ENCODE measurements around the gene EEFSEC. TPM values are rescaled to one million over a fixed set of nuclear protein-coding genes. Genes with fewer than 3 reads are reported as not detected.

The EEFSEC gene
- total and polyA plus RNA-seq, 2 of the 8 experiments (the other 6 are each of a cell fraction or from before 2014, with no cell fraction given) = 13.1 to 19.8 TPM

DNA sequence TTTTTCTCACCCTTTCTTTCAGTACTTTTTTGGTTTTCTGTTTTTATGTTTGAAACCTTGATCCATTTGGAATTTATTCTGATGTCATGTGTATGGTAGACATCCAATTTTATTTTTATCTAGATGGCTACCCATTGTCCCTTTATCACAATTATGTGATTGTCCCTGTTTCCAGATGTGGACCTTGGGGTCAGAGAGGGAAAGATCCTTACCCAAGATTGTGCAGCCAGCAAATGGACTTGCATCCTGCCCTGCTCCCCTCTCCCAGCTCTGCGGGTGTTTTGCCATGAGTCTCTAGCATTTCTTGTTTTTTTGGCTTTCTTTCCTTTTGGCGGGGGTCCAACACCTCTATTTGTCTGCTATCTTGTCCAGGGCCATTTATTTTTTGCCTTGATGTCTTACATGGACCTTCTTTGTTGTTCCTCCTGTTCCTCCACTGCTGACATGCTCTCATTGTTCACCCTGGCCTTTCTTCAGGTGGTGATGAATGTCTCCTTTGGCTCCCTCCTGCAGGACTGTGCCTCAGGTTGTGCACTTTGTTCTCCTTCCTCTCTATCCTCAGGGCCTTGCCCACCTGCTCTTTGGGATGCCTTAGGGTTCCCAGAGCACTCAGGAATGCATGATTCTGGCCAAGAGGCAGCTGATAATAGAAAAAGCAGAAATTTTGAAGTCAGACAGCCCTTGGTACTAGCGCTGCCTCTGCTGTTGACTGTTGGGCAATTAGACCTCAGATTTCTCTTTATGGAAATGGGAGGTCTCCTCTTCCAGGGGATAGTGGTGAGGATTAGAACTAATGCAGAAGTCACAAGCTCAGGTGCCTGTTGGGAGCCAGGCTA lies 84.3 kb downstream of the EEFSEC start:
- Histone ChIP-seq H2BK120ac (replicated peaks; ENCODE audit: low read depth, low read length) (no peak overlapping the region), H3K9ac (replicated peaks in 1 of 4; ENCODE audit: extremely low read depth in 1 of 4, low read depth in 3 of 4, low read length in 3 of 4) (no peak overlapping the region), H2BK15ac (ENCODE audit: low read length) (no peak overlapping the region), H3K23ac (ENCODE audit: insufficient read length) (no peak overlapping the region), H4K8ac (ENCODE audit: extremely low read depth, insufficient read depth, low read length) (no peak overlapping the region), H2BK20ac (ENCODE audit: low read length) (no peak overlapping the region), H3K79me1 (ENCODE audit: low read depth, low read length) (peaks cover 5% of the 10 kb centered on the region; the same call in 1 of the 2 replicates), H3K18ac (ENCODE audit: extremely low read depth, low read length) (no peak overlapping the region), H4K20me1 (replicated peaks in 1 of 2; ENCODE audit: control insufficient read depth in 1 of 2, insufficient read depth in 2 of 2, low read length in 2 of 2) (no peaks in the 10 kb centered on the region), H3K4me1 (replicated peaks in 1 of 4; ENCODE audit: control insufficient read depth in 3 of 4, insufficient read depth in 4 of 4, low read length in 3 of 4) (peaks cover 0 to 5% (median 0%) of the 10 kb centered on the region in 4 experiments; a peak in 1 of 7 replicates), H2AFZ (ENCODE audit: low read length) (no peak overlapping the region), H3K27ac (ENCODE audit: low read depth, low read length) (no peak overlapping the region), H3K27me3 (replicated peaks in 1 of 4; ENCODE audit: control insufficient read depth in 3 of 4, extremely low read depth in 1 of 4, insufficient read depth in 3 of 4, low read length in 3 of 4) (no peaks in the 10 kb centered on the region), H3K79me2 (ENCODE audit: control insufficient read depth in 1 of 2, insufficient read depth in 2 of 2, low read length in 2 of 2) (no peaks in the 10 kb centered on the region), H4K5ac (ENCODE audit: insufficient read length, low read depth, low read length) (no peak overlapping the region), H3K4me3 (ENCODE audit: extremely low read depth in 1 of 4, insufficient read depth in 2 of 4, low read depth in 3 of 4, low read length in 4 of 4) (no peak overlapping the region), H2AK5ac (ENCODE audit: low read depth, low read length) (0 out of 2 replicates have a peak overlapping the region, but pooled peaks have one; percentile 58), H3K9me3 (ENCODE audit: insufficient read depth in 2 of 2, low read depth in 1 of 2, low read length in 1 of 2) (no peaks in the 10 kb centered on the region), H3K23me2 (ENCODE audit: low read depth, low read length) (no peaks in the 10 kb centered on the region), H4K91ac (replicated peaks; ENCODE audit: insufficient read length, low read length) (no peak overlapping the region), H3K14ac (ENCODE audit: insufficient read length) (no peak overlapping the region), H2BK5ac (ENCODE audit: low read depth, low read length) (no peak overlapping the region), H3K4ac (replicated peaks; ENCODE audit: insufficient read length, low read depth, low read length) (no peak overlapping the region), H3K36me3 (ENCODE audit: control insufficient read depth in 2 of 4, insufficient read depth in 4 of 4, low read length in 3 of 4) (no peaks in the 10 kb centered on the region), H3K4me2 (ENCODE audit: insufficient read depth in 1 of 2, low read depth in 2 of 2, low read length in 2 of 2) (no peak overlapping the region), H3K56ac (replicated peaks; ENCODE audit: insufficient read length, low read depth, low read length) (no peak overlapping the region), H2BK12ac (ENCODE audit: low read depth, low read length) (no peak overlapping the region)
- ChIA-PET CTCF (ENCODE audit: partially characterized antibody) (interaction anchor here (0.9 to 6.6 kb wide), 7 partner anchors 9 to 71 kb away, joined by 3 to 43 read pairs (median 3); no protein-coding TSS in a partner anchor), POLR2A (ENCODE audit: partially characterized antibody) (interaction anchor here (0.9 kb wide), 1 partner anchor 10 kb away, joined by 3 read pairs; no protein-coding TSS in a partner anchor)
- FAIRE-seq = no peak
- WGBS, 2 experiments (ENCODE audit: extremely low coverage in 1 of 2, insufficient coverage in 1 of 2, insufficient read length in 1 of 2, insufficient replicate concordance in 2 of 2, low coverage in 1 of 2, low lambda C conversion rate in 2 of 2, missing lambda C conversion rate in 1 of 2) = 82% methylated on average over 3 of the region's 3 CpGs; no CpG with 5 or more reads in 1 of the 2 experiments
- TF ChIP-seq SP2 (IDR thresholded peaks at IDR 0.05; ENCODE audit: low read length) = no peak
- peak in 1 of 2 experiments; percentile 34 for DNase-seq (ENCODE audit: low read depth in 1 of 2, low spot score in 2 of 2)
